Measurements from ENCODE around the gene KANK4. TPM values are rescaled to one million over a fixed set of nuclear protein-coding genes. Genes with fewer than 3 reads are reported as not detected.

Gene KANK4
- polyA plus RNA-seq, 3 donors: not detected

DNA sequence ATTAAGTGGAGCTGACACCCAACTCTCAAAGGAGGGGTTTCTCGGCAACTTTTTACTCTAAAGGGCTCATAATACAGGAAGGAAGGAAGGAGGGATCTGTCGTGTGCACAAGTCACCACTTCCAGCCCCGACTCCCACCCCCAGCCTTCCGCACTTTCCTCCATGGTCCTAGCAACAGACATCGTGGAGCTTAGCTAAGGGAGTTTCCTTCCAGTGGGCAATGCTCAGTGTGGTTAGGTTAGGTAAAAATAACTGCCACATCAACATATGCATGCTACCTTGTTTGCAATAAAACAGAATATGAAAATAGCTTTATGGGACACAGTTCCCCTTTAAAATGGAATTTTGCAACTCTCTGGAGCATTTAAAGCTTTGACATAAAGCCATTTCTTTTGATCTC is 35.2 kb downstream of the KANK4 start:
- WGBS (ENCODE audit: insufficient coverage): no CpG with 5 or more reads among the region's 5 CpGs
- H4K20me1 ChIP-seq (ENCODE audit: insufficient read depth, low read length): no peaks in the 10 kb centered on the region
- no peaks in the 10 kb centered on the region for H3K36me3 Mint-ChIP-seq
- no peak overlapping the region for H3K27ac Mint-ChIP-seq
- peaks cover 0 to 6% (median 4%) of the 10 kb centered on the region in 7 donors for H3K9me3 Mint-ChIP-seq
- H3K27ac ChIP-seq (ENCODE audit: low read depth in 1 of 2, low read length in 2 of 2): no peak overlapping the region
- H3K4me3 Mint-ChIP-seq: no peak overlapping the region
- DNase-seq: no peak
- no peak overlapping the region for H3K4me3 ChIP-seq (replicated peaks in 1 of 3; ENCODE audit: low read depth in 2 of 3, low read length in 3 of 3)
- no peak overlapping the region for H3K4me2 ChIP-seq (replicated peaks; ENCODE audit: extremely low read depth, low read length, poor library complexity, severe bottlenecking)
- intact Hi-C loops (cut with micrococcal nuclease): no loop called here
- H3K4me1 Mint-ChIP-seq: peaks cover 16% of the 10 kb centered on the region
- no peak overlapping the region for H2AFZ ChIP-seq (ENCODE audit: insufficient read depth, low read depth, low read length, poor library complexity, severe bottlenecking)
- H3K27me3 ChIP-seq (ENCODE audit: control insufficient read depth in 2 of 2, insufficient read depth in 2 of 2, low read length in 2 of 2): no peaks in the 10 kb centered on the region
- H3K9me3 ChIP-seq (replicated peaks in 1 of 2; ENCODE audit: control insufficient read depth in 1 of 2, insufficient read depth in 1 of 2, low read length in 2 of 2): no peaks in the 10 kb centered on the region
- peaks cover 0 to 2% of the 10 kb centered on the region in 2 donors for H3K4me1 ChIP-seq (ENCODE audit: control insufficient read depth in 1 of 2, insufficient read depth in 2 of 2, low read length in 2 of 2)
- H3K27me3 Mint-ChIP-seq (ENCODE audit: low read depth in 3 of 3): peaks cover 7 to 15% (median 9%) of the 10 kb centered on the region in 3 donors
- H3K36me3 ChIP-seq (replicated peaks in 1 of 2; ENCODE audit: control insufficient read depth in 1 of 2, insufficient read depth in 2 of 2, low read length in 2 of 2): no peaks in the 10 kb centered on the region
- TF ChIP-seq, protein P1, sequence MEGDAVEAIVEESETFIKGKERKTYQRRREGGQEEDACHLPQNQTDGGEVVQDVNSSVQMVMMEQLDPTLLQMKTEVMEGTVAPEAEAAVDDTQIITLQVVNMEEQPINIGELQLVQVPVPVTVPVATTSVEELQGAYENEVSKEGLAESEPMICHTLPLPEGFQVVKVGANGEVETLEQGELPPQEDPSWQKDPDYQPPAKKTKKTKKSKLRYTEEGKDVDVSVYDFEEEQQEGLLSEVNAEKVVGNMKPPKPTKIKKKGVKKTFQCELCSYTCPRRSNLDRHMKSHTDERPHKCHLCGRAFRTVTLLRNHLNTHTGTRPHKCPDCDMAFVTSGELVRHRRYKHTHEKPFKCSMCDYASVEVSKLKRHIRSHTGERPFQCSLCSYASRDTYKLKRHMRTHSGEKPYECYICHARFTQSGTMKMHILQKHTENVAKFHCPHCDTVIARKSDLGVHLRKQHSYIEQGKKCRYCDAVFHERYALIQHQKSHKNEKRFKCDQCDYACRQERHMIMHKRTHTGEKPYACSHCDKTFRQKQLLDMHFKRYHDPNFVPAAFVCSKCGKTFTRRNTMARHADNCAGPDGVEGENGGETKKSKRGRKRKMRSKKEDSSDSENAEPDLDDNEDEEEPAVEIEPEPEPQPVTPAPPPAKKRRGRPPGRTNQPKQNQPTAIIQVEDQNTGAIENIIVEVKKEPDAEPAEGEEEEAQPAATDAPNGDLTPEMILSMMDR (IDR thresholded peaks at IDR 0.05): no peak
- no peaks in the 10 kb centered on the region for H3K79me2 ChIP-seq (ENCODE audit: insufficient read depth, low read length)
- no peak overlapping the region for H3K9ac ChIP-seq (ENCODE audit: insufficient read depth, low read length, poor library complexity, severe bottlenecking)

DNA sequence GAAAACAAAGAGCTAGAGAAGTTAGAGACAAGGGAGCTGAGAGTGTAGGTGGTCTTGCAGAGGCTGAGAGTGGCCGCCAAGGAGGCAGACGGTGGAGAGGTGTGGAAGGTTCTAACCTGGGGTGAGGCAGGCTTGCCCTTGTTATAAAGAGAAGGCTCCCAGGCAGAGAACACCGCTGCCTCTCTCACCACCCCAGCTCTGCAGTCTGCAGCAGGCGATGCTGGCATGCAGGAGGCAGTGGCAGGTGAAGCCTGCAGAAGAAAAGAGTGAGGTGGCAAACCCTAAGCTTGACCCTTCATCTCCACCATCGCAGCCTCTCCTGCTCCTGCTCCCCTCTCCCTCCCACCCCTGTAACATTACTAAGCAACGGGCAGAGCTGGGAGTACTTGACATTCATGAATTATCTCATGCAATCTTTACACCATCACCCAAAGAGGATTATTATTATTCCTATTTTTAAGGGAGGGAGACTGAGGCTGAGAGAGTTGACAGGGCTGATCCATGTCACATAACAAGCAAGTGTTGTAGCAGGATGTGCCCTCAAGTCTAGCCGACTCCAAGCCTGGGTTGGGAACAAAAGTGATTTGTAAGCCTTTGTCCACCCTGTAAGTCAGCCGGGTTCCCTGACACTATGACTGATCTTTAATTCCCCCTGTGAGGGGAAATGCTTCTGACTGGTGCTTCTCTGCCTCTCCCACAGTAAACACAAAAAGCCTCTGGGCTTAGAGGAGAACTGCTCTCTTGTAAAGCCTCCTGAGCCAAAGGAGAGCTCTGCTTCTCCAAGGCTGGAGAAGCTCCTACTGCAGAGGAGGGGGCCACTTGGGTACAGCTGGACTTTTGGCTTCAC is 36.1 kb downstream of the KANK4 start:
- H3K4me2 ChIP-seq (replicated peaks; ENCODE audit: extremely low read depth, low read length, poor library complexity, severe bottlenecking): no peak overlapping the region
- no peak for DNase-seq
- no peak overlapping the region for H3K27ac ChIP-seq (ENCODE audit: low read depth in 1 of 2, low read length in 2 of 2)
- no peak overlapping the region for H3K4me3 ChIP-seq (replicated peaks in 1 of 3; ENCODE audit: low read depth in 2 of 3, low read length in 3 of 3)
- intact Hi-C loops (cut with micrococcal nuclease): no loop called here
- no peak overlapping the region for H3K27ac Mint-ChIP-seq
- H3K79me2 ChIP-seq (ENCODE audit: insufficient read depth, low read length): no peaks in the 10 kb centered on the region
- TF ChIP-seq, protein P1 (IDR thresholded peaks at IDR 0.05): no peak
- H3K36me3 Mint-ChIP-seq: no peaks in the 10 kb centered on the region
- H4K20me1 ChIP-seq (ENCODE audit: insufficient read depth, low read length): no peaks in the 10 kb centered on the region
- no peak overlapping the region for H3K9ac ChIP-seq (ENCODE audit: insufficient read depth, low read length, poor library complexity, severe bottlenecking)
- H3K4me1 Mint-ChIP-seq: peaks cover 16% of the 10 kb centered on the region
- H3K9me3 Mint-ChIP-seq: peaks cover 0 to 6% (median 6%) of the 10 kb centered on the region in 7 donors
- no CpG with 5 or more reads among the region's 8 CpGs for WGBS (ENCODE audit: insufficient coverage)
- H2AFZ ChIP-seq (ENCODE audit: insufficient read depth, low read depth, low read length, poor library complexity, severe bottlenecking): no peak overlapping the region
- peaks cover 0 to 2% of the 10 kb centered on the region in 2 donors for H3K4me1 ChIP-seq (ENCODE audit: control insufficient read depth in 1 of 2, insufficient read depth in 2 of 2, low read length in 2 of 2)
- no peak overlapping the region for H3K4me3 Mint-ChIP-seq
- no peaks in the 10 kb centered on the region for H3K36me3 ChIP-seq (replicated peaks in 1 of 2; ENCODE audit: control insufficient read depth in 1 of 2, insufficient read depth in 2 of 2, low read length in 2 of 2)
- peaks cover 7 to 15% (median 8%) of the 10 kb centered on the region in 3 donors for H3K27me3 Mint-ChIP-seq (ENCODE audit: low read depth in 3 of 3)
- H3K9me3 ChIP-seq (replicated peaks in 1 of 2; ENCODE audit: control insufficient read depth in 1 of 2, insufficient read depth in 1 of 2, low read length in 2 of 2): no peaks in the 10 kb centered on the region
- no peaks in the 10 kb centered on the region for H3K27me3 ChIP-seq (ENCODE audit: control insufficient read depth in 2 of 2, insufficient read depth in 2 of 2, low read length in 2 of 2)
